Lung microvascular endothelial cell (primary cell): ENCODE results near the gene NACC1. TPM values are rescaled to one million over a fixed set of nuclear protein-coding genes. Genes with fewer than 3 reads are reported as not detected.

Source experiments
- total RNA-seq: library from RNA; depleted of rRNA; stranded (reverse); fragments of >200 nt; gene quantifications from 2 replicates; pipeline ENCODE4 v1.2.1, GENCODE V29; 2014

NACC1 gene
- total RNA-seq, 1 donor from 2014 or later, result 34.1 TPM

Other genes starting within 250 kb of the NACC1 start
- gene DNASE2, start 236.8 kb upstream of the NACC1 start, total RNA-seq, result 22.0 and 23.6 TPM in 2 replicates
- gene KLF1, start 231.1 kb upstream of the NACC1 start, total RNA-seq, result not detected in 2 replicates
- 13.7 and 17.3 TPM in 2 replicates for gene GCDH, start 227.1 kb upstream of the NACC1 start, total RNA-seq
- gene SYCE2, start 199.0 kb upstream of the NACC1 start, total RNA-seq, result under 0.01 and 0.20 TPM in 2 replicates
- gene FARSA, start 184.6 kb upstream of the NACC1 start, total RNA-seq, result 40.8 and 53.6 TPM in 2 replicates
- gene CALR, start 179.7 kb upstream of the NACC1 start, total RNA-seq, result 1,060 and 1,340 TPM in 2 replicates
- 36.8 and 60.5 TPM in 2 replicates for gene RAD23A, start 172.4 kb upstream of the NACC1 start, total RNA-seq
- 18.5 and 21.1 TPM in 2 replicates for gene GADD45GIP1, start 161.0 kb upstream of the NACC1 start, total RNA-seq
- gene DAND5, start 148.7 kb upstream of the NACC1 start, total RNA-seq, result under 0.01 and 0.22 TPM in 2 replicates
- gene NFIX, start 122.8 kb upstream of the NACC1 start, total RNA-seq, result 8.9 and 10.5 TPM in 2 replicates
- gene LYL1, start 15.4 kb upstream of the NACC1 start, total RNA-seq, result 17.3 and 28.8 TPM in 2 replicates
- gene TRMT1, start 1.5 kb upstream of the NACC1 start, total RNA-seq, result 17.4 and 26.6 TPM in 2 replicates
- gene STX10, start 32.1 kb downstream of the NACC1 start, total RNA-seq, result 46.4 and 56.0 TPM in 2 replicates
- 19.0 and 31.2 TPM in 2 replicates for gene IER2, start 32.1 kb downstream of the NACC1 start, total RNA-seq